HepG2 (cell line): Measurements from ENCODE around the gene GALNT16. TPM values are rescaled to one million over a fixed set of nuclear protein-coding genes. Genes with fewer than 3 reads are reported as not detected.

ENCODE experiments used
- ATAC-seq: fragments of 200-7000 bp; cut with Tn5 transposase; 3 replicates; pipeline ENCODE4 v1.9.1; 2020; ENCODE audit warnings: mild to moderate bottlenecking, moderate library complexity
- BruUV-seq: library from RNA; stranded (reverse); fragments of 400-500 nt; replicated peaks from 2 replicates; lab custom pipeline; 2021; lab: Mats Ljungman, UMichigan
- CTCF ChIA-PET: fragments of 300-600 bp; formaldehyde crosslinking; extraction: SDS; loops from one replicate; lab custom pipeline; 2021; ENCODE audit warnings: low total read pairs, inconsistent platforms, low intra/inter-chr PET ratio; lab: Yijun Ruan, JAX
- POLR2A ChIA-PET: fragments of 350-600 bp; sonication (Branson Sonifier 250); formaldehyde crosslinking; loops from one replicate; lab custom pipeline; 2020; ENCODE audit warnings: antibody characterized with exemption, inconsistent platforms; lab: Yijun Ruan, JAX
- DNase-seq: peaks from one replicate; pipeline ENCODE4 v3.0.0-alpha.2; 2015; ENCODE audit warnings: low spot score
- FAIRE-seq: peaks from 3 replicates; lab custom pipeline; 2011; peaks lifted over from hg19 to GRCh38; lab: Jason Lieb, UNC
- H2AFZ ChIP-seq: one replicate; pipeline ENCODE4 v1.6.1; 2011; ENCODE audit warnings: low read length, inconsistent platforms
- H3K27ac ChIP-seq: fragments of 300-600 bp; 3 replicates; pipeline ENCODE4 v1.8.0; 2011; ENCODE audit warnings: mixed run types, mild to moderate bottlenecking, mixed read lengths, low read length, inconsistent platforms; ENCODE audit not compliant: insufficient read depth; ENCODE audit errors: extremely low read length
- H3K27me3 ChIP-seq, 2 experiments: fragments of 200-600 bp in 1 of 2; 2 replicates in 1 of 2; 3 replicates in 1 of 2; pipeline versions ENCODE4 v1.6.0 to v1.8.0; 2011; ENCODE audit warnings: low read length in 2 of 2, mild to moderate bottlenecking in 2 of 2, moderate library complexity in 2 of 2, inconsistent platforms in 1 of 2; ENCODE audit not compliant: insufficient read depth in 2 of 2, control insufficient read depth in 1 of 2
- H3K36me3 ChIP-seq, 2 experiments: fragments of 200-600 bp in 1 of 2; replicated peaks in 1 of 2; 2 replicates in 1 of 2; 3 replicates in 1 of 2; pipeline versions ENCODE4 v1.5.1 to v1.8.0; 2011; ENCODE audit warnings: low read length in 2 of 2, inconsistent platforms in 1 of 2; ENCODE audit not compliant: insufficient read depth in 2 of 2, control insufficient read depth in 1 of 2
- H3K4me1 ChIP-seq: 2 replicates; pipeline ENCODE4 v1.5.1; 2012; ENCODE audit warnings: low read length, inconsistent platforms; ENCODE audit not compliant: insufficient read depth
- H3K4me2 ChIP-seq: 2 replicates; pipeline ENCODE4 v1.6.0; 2011; ENCODE audit warnings: low read depth, low read length, inconsistent platforms
- H3K4me3 ChIP-seq, 3 experiments: fragments of 200-600 bp in 1 of 3; sonication (generic), shearing (Covaris generic) in 1 of 3; replicated peaks in 1 of 3; 2 replicates each; pipeline ENCODE4 v1.5.1; 2011 to 2016; ENCODE audit warnings: low read length in 3 of 3, inconsistent platforms in 2 of 3, low read depth in 2 of 3, mild to moderate bottlenecking in 2 of 3, control low read depth in 1 of 3, mixed read lengths in 1 of 3; ENCODE audit not compliant: insufficient read depth in 1 of 3
- H3K79me2 ChIP-seq: one replicate; pipeline ENCODE4 v1.6.1; 2011; ENCODE audit warnings: low read length, inconsistent platforms; ENCODE audit not compliant: insufficient read depth
- H3K9ac ChIP-seq: 2 replicates; pipeline ENCODE4 v1.6.0; 2011; ENCODE audit warnings: mild to moderate bottlenecking, low read depth, low read length, inconsistent platforms; ENCODE audit not compliant: insufficient read depth
- H3K9me3 ChIP-seq: 2 replicates; pipeline ENCODE4 v1.5.1; 2012; ENCODE audit warnings: mild to moderate bottlenecking, low read length
- H4K20me1 ChIP-seq: 2 replicates; pipeline ENCODE4 v1.6.0; 2011; ENCODE audit warnings: inconsistent platforms, mild to moderate bottlenecking, low read length, moderate library complexity; ENCODE audit not compliant: insufficient read depth
- ARNT ChIP-seq: fragments of 450-650 bp; IDR thresholded peaks from 2 replicates; pipeline ENCODE4 v1.6.1; 2017
- ARNTL ChIP-seq: sonication (generic); formaldehyde crosslinking; IDR thresholded peaks from 2 replicates; pipeline ENCODE4 v1.4.0; 2020; ENCODE audit warnings: mild to moderate bottlenecking, missing genetic modification reagents
- ATF7-NPFF ChIP-seq: sonication (generic); formaldehyde crosslinking; IDR thresholded peaks from 2 replicates; pipeline ENCODE4 v1.8.1; 2023; ENCODE audit warnings: mild to moderate bottlenecking, low read depth, missing genetic modification reagents, moderate library complexity
- BATF2 ChIP-seq: sonication (generic); formaldehyde crosslinking; IDR thresholded peaks from 2 replicates; pipeline ENCODE4 v1.8.0; 2022; ENCODE audit warnings: mild to moderate bottlenecking, missing genetic modification reagents, moderate library complexity
- GPN1 ChIP-seq: sonication (generic); formaldehyde crosslinking; IDR thresholded peaks from 2 replicates; pipeline ENCODE4 v1.5.1; 2020; ENCODE audit warnings: missing genetic modification reagents, borderline replicate concordance
- MAFF ChIP-seq: IDR thresholded peaks from 2 replicates; pipeline ENCODE4 v1.6.1; 2011; ENCODE audit warnings: low read depth, low read length, improper control_type of control experiment
- NR1H2 ChIP-seq: sonication (generic); formaldehyde crosslinking; IDR thresholded peaks from 2 replicates; pipeline ENCODE4 v1.8.1; 2022; ENCODE audit warnings: low read depth, missing genetic modification reagents, borderline replicate concordance
- PREB ChIP-seq: sonication (generic); formaldehyde crosslinking; IDR thresholded peaks from 2 replicates; pipeline ENCODE4 v1.4.0; 2020; ENCODE audit warnings: missing genetic modification reagents
- RCOR2 ChIP-seq: IDR thresholded peaks from 2 replicates; pipeline ENCODE4 v1.6.1; 2016; ENCODE audit warnings: missing biosample characterization, missing genetic modification reagents
- SMARCC2 ChIP-seq: fragments of 450-650 bp; IDR thresholded peaks from 2 replicates; pipeline ENCODE4 v1.6.1; 2017; ENCODE audit warnings: antibody characterized with exemption, mild to moderate bottlenecking
- SOX13 ChIP-seq, 3 experiments: fragments of 450-650 bp in 1 of 3; sonication (generic) in 1 of 3; formaldehyde crosslinking in 1 of 3; IDR thresholded peaks in 2 of 3; conservative IDR thresholded peaks in 1 of 3; 2 replicates each; pipeline versions ENCODE4 v1.5.0 to v1.6.1; 2016 to 2020; ENCODE audit warnings: antibody characterized with exemption in 1 of 3, mild to moderate bottlenecking in 1 of 3, missing compliant biosample characterization in 1 of 3, missing genetic modification reagents in 1 of 3, moderate library complexity in 1 of 3
- XRCC5 ChIP-seq: fragments of 200-400 bp; formaldehyde crosslinking; optimal IDR thresholded peaks from 2 replicates; pipeline ENCODE3; 2017; ENCODE audit warnings: mild to moderate bottlenecking, low read length
- ZNF138 ChIP-seq: sonication (generic); formaldehyde crosslinking; IDR thresholded peaks from 2 replicates; pipeline ENCODE4 v1.5.0; 2020; ENCODE audit warnings: mild to moderate bottlenecking, low read depth, missing genetic modification reagents
- ZNF263 ChIP-seq: sonication (generic); formaldehyde crosslinking; IDR thresholded peaks from 2 replicates; pipeline ENCODE4 v1.4.0; 2020; ENCODE audit warnings: missing genetic modification reagents
- ZSCAN31 ChIP-seq: sonication (generic); formaldehyde crosslinking; IDR thresholded peaks from 2 replicates; pipeline ENCODE4 v1.5.0; 2020; ENCODE audit warnings: low read depth, mild to moderate bottlenecking, missing genetic modification reagents
- WGBS: methylation state at CpG from one replicate; pipeline ENCODE4 v1.1.6; 2017; ENCODE audit warnings: low lambda C conversion rate; 5-methylcytosine and 5-hydroxymethylcytosine counted together
- in situ Hi-C: cut with HindIII; loops from 2 replicates; pipeline ENCODE4 v1.10.0; 2017; ENCODE audit warnings: low pct_unique_long_range_greater_than_20kb; ENCODE audit not compliant: extremely low pct_ligation_motif_present
- intact Hi-C: fragments of 100-400 bp; cut with micrococcal nuclease; formaldehyde crosslinking; loops from one replicate; pipeline ENCODE4 v1.10.0; 2022; ENCODE audit not compliant: unreplicated experiment
- polyA plus RNA-seq, 8 experiments: library from polyadenylated mRNA; depleted of rRNA in 3 of 8; stranded (reverse) in 7 of 8; unstranded in 1 of 8; fragments of >200 nt; fragmentation: Illumina TruSeq in 4 of 8; extraction: Trizol in 4 of 8; gene quantifications; 2 replicates each; pipeline versions ENCODE4 v1.2.1 to v1.2.3, GENCODE V29; 2011 to 2016; ENCODE audit warnings: low read depth in 4 of 8, missing spikeins in 1 of 8, mixed read lengths in 1 of 8; ENCODE audit not compliant: insufficient read depth in 1 of 8
- total RNA-seq, 5 experiments: library from RNA; depleted of rRNA; stranded (reverse); fragments of >200 nt; fragmentation: Illumina TruSeq; extraction: Trizol; gene quantifications; 2 replicates each; pipeline ENCODE4 v1.2.3, GENCODE V29; 2016; ENCODE audit warnings: low read depth in 1 of 5
- TF ChIP-seq, protein P1 (sequence below): fragments of 450-650 bp; IDR thresholded peaks from 2 replicates; pipeline ENCODE4 v1.6.1; 2017
- TF ChIP-seq, protein P2 (sequence below): sonication (generic); formaldehyde crosslinking; IDR thresholded peaks from 2 replicates; pipeline ENCODE4 v1.8.0; 2022; ENCODE audit warnings: mild to moderate bottlenecking, missing genetic modification reagents; ENCODE audit not compliant: insufficient replicate concordance
- TF ChIP-seq, protein P3 (sequence below): sonication (generic); formaldehyde crosslinking; IDR thresholded peaks from 2 replicates; pipeline ENCODE4 v1.4.0; 2020; ENCODE audit warnings: mild to moderate bottlenecking, missing genetic modification reagents

Gene GALNT16
- total and polyA plus RNA-seq, 2 of the 13 experiments (the other 11 are each of a cell fraction or from before 2014, with no cell fraction given) = 0.54 to 0.82 TPM

DNA sequence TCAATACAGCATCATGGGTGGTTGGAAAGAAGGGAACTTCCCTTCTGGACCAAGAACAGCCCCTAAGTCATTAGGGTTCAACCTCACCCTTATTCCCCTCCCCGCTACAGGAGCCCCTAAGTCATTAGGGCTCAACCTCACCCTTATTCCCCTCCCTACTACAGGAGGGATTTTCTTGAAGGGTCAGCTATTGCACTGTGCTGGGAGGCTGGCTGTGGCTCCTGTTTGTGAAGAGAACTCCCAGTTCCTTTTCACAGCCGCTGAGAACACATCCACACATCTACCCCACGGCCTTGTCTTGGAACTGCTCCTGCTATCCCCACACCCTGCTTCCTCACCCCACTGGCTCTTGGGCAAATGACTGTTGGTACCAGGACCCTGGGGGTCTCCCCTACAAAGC lies 93.2 kb downstream of the GALNT16 start:
- no peaks in the 10 kb centered on the region for H3K79me2 ChIP-seq
- peaks cover 30% of the 10 kb centered on the region for H3K4me1 ChIP-seq
- H3K27me3 ChIP-seq = peaks cover 1 to 22% of the 10 kb centered on the region in 2 experiments; a peak in 2 of 5 replicates
- no TSS peak for BruUV-seq
- no peak overlapping the region for H3K4me3 ChIP-seq
- FAIRE-seq = no peak
- H3K36me3 ChIP-seq = no peaks in the 10 kb centered on the region
- H4K20me1 ChIP-seq = no peaks in the 10 kb centered on the region
- ChIA-PET CTCF (no interaction called here), POLR2A (no interaction called here)
- no peak overlapping the region for H3K27ac ChIP-seq
- in situ Hi-C loops (loop anchor here (5.0 kb wide), 1 partner anchor 91 kb away; the partner anchor contains the start of gene GALNT16), intact Hi-C loops (no loop called here)
- no peak for ATAC-seq
- WGBS = 33% methylated on average over 3 of the region's 3 CpGs
- no peak overlapping the region for H3K4me2 ChIP-seq
- no peak for DNase-seq
- H3K9me3 ChIP-seq = no peaks in the 10 kb centered on the region
- no peak overlapping the region for H2AFZ ChIP-seq
- no peak overlapping the region for H3K9ac ChIP-seq
- TF ChIP-seq BATF2 (no peak), RCOR2 (CRISPR knock-in tag) (no peak), ARNTL (no peak), SMARCC2 (no peak), NR1H2 (CRISPR knock-in tag) (no peak), MAFF (no peak), GPN1 (no peak), ZSCAN31 (CRISPR knock-in tag) (no peak), ZNF138 (CRISPR knock-in tag) (no peak), ZNF263 (CRISPR knock-in tag) (no peak), XRCC5 (no peak), ATF7-NPFF (no peak), ARNT (no peak), PREB (CRISPR knock-in tag) (no peak), SOX13 (IDR thresholded peaks at IDR 0.05) (no peak), SOX13 (CRISPR knock-in tag; conservative IDR thresholded peaks at IDR 0.05 in 1 of 2, IDR thresholded peaks at IDR 0.05 in 1 of 2) (no peak)
- TF ChIP-seq, protein P1, sequence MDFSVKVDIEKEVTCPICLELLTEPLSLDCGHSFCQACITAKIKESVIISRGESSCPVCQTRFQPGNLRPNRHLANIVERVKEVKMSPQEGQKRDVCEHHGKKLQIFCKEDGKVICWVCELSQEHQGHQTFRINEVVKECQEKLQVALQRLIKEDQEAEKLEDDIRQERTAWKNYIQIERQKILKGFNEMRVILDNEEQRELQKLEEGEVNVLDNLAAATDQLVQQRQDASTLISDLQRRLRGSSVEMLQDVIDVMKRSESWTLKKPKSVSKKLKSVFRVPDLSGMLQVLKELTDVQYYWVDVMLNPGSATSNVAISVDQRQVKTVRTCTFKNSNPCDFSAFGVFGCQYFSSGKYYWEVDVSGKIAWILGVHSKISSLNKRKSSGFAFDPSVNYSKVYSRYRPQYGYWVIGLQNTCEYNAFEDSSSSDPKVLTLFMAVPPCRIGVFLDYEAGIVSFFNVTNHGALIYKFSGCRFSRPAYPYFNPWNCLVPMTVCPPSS = no peak
- TF ChIP-seq, protein P2, sequence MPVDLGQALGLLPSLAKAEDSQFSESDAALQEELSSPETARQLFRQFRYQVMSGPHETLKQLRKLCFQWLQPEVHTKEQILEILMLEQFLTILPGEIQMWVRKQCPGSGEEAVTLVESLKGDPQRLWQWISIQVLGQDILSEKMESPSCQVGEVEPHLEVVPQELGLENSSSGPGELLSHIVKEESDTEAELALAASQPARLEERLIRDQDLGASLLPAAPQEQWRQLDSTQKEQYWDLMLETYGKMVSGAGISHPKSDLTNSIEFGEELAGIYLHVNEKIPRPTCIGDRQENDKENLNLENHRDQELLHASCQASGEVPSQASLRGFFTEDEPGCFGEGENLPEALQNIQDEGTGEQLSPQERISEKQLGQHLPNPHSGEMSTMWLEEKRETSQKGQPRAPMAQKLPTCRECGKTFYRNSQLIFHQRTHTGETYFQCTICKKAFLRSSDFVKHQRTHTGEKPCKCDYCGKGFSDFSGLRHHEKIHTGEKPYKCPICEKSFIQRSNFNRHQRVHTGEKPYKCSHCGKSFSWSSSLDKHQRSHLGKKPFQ = no peak
- TF ChIP-seq, protein P3, sequence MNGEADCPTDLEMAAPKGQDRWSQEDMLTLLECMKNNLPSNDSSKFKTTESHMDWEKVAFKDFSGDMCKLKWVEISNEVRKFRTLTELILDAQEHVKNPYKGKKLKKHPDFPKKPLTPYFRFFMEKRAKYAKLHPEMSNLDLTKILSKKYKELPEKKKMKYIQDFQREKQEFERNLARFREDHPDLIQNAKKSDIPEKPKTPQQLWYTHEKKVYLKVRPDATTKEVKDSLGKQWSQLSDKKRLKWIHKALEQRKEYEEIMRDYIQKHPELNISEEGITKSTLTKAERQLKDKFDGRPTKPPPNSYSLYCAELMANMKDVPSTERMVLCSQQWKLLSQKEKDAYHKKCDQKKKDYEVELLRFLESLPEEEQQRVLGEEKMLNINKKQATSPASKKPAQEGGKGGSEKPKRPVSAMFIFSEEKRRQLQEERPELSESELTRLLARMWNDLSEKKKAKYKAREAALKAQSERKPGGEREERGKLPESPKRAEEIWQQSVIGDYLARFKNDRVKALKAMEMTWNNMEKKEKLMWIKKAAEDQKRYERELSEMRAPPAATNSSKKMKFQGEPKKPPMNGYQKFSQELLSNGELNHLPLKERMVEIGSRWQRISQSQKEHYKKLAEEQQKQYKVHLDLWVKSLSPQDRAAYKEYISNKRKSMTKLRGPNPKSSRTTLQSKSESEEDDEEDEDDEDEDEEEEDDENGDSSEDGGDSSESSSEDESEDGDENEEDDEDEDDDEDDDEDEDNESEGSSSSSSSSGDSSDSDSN (CRISPR knock-in tag) = no peak
